NT2/D1 (cell line): ENCODE results near the gene CPZ.

Experiments used
- DNase-seq: peaks from one replicate; pipeline ENCODE4 v3.0.0-alpha.2; 2011; ENCODE audit warnings: low read depth, low spot score
- H3K27me3 ChIP-seq: 2 replicates; pipeline ENCODE4 v1.6.0; 2011; ENCODE audit warnings: mild to moderate bottlenecking; ENCODE audit not compliant: insufficient read length, insufficient read depth
- H3K36me3 ChIP-seq: 2 replicates; pipeline ENCODE4 v1.6.1; 2011; ENCODE audit warnings: mild to moderate bottlenecking, low read length, mixed read lengths; ENCODE audit not compliant: insufficient read depth, insufficient read length
- H3K4me1 ChIP-seq: 2 replicates; pipeline ENCODE4 v1.5.1; 2011; ENCODE audit not compliant: insufficient read depth, insufficient read length
- H3K4me3 ChIP-seq: 2 replicates; pipeline ENCODE4 v1.5.1; 2011; ENCODE audit warnings: low read depth; ENCODE audit not compliant: insufficient read length
- H3K9ac ChIP-seq: 2 replicates; pipeline ENCODE4 v1.6.0; 2011; ENCODE audit warnings: low read depth; ENCODE audit not compliant: insufficient read length
- H3K9me3 ChIP-seq: 2 replicates; pipeline ENCODE4 v1.5.1; 2011; ENCODE audit warnings: mild to moderate bottlenecking, low read length; ENCODE audit not compliant: insufficient read depth
- SUZ12 ChIP-seq: IDR thresholded peaks from 2 replicates; pipeline ENCODE4 v1.6.1; 2011; ENCODE audit not compliant: insufficient read length, insufficient read depth; ENCODE audit errors: extremely low read depth
- YY1 ChIP-seq: IDR thresholded peaks from 2 replicates; pipeline ENCODE4 v1.6.1; 2011; ENCODE audit not compliant: insufficient read length, insufficient read depth
- ZNF274 ChIP-seq: IDR thresholded peaks from 2 replicates; pipeline ENCODE4 v1.6.1; 2011; ENCODE audit warnings: mild to moderate bottlenecking, low read depth, low read length

The CPZ gene

DNA sequence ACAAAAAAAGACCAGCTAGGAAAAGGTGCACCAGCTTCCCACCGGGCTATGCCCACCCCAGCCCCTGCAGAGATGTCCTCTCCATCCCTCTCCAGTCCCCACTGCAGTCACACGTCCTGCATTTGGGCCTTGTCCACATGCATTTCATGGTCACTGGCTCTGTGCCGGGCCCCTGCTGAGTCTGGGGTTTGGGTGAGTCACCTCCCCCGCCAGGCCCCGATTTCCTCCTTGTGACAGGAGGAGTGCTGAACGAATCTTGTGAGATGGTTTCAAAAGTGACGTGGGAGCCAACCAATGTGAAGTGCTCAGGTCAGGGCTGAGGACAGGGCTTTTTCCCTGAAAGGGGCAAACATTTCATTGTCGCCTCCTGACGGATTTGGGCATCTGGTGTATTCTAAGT, 7.1 kb downstream of the CPZ start:
- no peak for DNase-seq
- TF ChIP-seq ZNF274: no peak
- TF ChIP-seq SUZ12: no peak
- no peak for TF ChIP-seq YY1
- Histone ChIP-seq H3K4me3 (no peak overlapping the region), H3K27me3 (no peaks in the 10 kb centered on the region), H3K9me3 (no peaks in the 10 kb centered on the region), H3K9ac (no peak overlapping the region), H3K4me1 (peaks cover 20% of the 10 kb centered on the region), H3K36me3 (peaks cover 90% of the 10 kb centered on the region)

DNA sequence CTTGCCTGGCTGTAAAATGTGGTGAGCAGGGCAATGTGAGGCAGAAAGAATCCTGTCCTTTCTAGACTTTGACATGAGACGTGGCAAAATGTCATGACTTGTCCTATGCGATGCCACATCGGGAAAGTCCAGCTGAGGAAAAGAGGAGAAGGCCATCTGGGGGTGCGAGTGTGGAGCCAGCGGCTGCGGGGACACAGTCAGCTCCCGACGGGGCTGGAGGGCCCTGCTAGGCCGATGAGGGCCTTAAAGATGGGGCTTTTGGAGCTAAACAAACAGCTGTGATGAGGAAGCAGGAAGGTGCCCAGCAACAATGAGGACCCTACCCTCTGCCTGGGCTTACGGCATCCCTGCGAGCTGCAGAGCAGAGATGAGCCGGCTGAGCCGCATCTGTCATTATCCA, 7.7 kb downstream of the CPZ start:
- Histone ChIP-seq H3K4me3 (no peak overlapping the region), H3K9me3 (no peaks in the 10 kb centered on the region), H3K27me3 (no peaks in the 10 kb centered on the region), H3K9ac (no peak overlapping the region), H3K4me1 (peaks cover 19% of the 10 kb centered on the region), H3K36me3 (peaks cover 92% of the 10 kb centered on the region)
- TF ChIP-seq ZNF274 (no peak), YY1 (no peak), SUZ12 (no peak)
- no peak for DNase-seq

DNA sequence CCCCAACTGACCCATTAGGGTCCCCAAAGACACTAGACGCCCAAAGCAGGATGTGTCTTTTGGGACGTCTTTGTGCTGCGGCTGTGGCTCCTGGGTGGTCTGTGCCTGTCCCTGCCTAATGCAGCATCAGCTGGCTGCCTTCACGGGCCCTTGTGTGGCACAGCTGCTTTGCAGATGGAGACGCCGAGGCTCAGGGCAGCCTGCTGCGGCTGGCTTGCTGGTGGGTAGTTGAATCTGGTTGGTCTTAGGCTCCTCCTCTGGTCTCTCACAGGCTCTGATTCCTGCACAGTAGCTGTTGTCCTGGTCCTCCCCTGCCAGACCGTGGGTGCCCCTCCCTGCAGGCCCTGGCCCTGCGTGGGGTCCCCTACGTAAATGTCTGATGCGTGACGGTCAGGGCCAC, 8.1 kb downstream of the CPZ start:
- TF ChIP-seq YY1: no peak
- no peak for TF ChIP-seq SUZ12
- no peak for TF ChIP-seq ZNF274
- Histone ChIP-seq H3K9ac (no peak overlapping the region), H3K4me3 (no peak overlapping the region), H3K4me1 (peaks cover 15% of the 10 kb centered on the region), H3K27me3 (no peaks in the 10 kb centered on the region), H3K36me3 (peaks cover 92% of the 10 kb centered on the region), H3K9me3 (no peaks in the 10 kb centered on the region)
- DNase-seq: no peak

DNA sequence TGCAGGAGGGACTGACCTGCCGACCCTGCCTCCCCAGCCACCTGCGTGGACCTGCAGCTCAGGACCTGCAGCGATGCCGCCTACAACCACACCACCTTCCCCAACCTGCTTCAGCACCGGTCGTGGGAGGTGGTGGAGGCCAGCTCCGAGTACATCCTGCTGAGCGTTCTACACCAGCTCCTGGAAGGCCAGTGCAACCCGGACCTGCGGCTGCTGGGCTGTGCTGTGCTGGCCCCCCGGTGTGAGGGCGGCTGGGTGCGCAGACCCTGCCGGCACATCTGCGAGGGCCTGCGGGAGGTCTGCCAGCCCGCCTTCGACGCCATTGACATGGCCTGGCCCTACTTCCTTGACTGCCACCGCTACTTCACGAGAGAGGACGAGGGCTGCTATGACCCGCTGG, 8.5 kb downstream of the CPZ start:
- DNase-seq: no peak
- no peak for TF ChIP-seq ZNF274
- no peak for TF ChIP-seq YY1
- TF ChIP-seq SUZ12: no peak
- Histone ChIP-seq H3K4me3 (no peak overlapping the region), H3K36me3 (peaks cover 95% of the 10 kb centered on the region), H3K9me3 (no peaks in the 10 kb centered on the region), H3K4me1 (peaks cover 13% of the 10 kb centered on the region), H3K9ac (no peak overlapping the region), H3K27me3 (no peaks in the 10 kb centered on the region)

DNA sequence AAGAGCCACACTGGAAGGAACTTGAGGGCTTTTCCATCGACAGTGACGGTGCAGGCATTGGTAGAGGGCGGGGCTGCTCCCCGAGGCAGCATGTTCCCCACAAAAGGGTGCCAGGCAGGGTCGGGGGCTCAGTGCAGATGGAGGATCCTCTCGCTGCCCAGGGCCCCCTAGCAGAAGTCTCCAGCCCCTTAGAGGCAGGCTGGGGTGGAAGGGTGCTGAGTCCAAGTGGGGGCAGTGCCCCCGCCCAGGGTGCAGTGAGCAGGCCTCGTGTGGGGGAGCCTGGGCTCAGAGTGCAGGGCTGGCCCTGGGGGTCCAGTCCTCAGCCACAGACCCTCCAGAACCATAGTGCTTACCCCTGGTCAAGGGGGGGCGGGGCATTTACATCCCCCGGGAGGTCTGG, 9.0 kb downstream of the CPZ start:
- no peak for DNase-seq
- peaks cover 95% of the 10 kb centered on the region for H3K36me3 ChIP-seq
- H3K27me3 ChIP-seq: no peaks in the 10 kb centered on the region
- no peak overlapping the region for H3K9ac ChIP-seq
- peaks cover 13% of the 10 kb centered on the region for H3K4me1 ChIP-seq
- no peak overlapping the region for H3K4me3 ChIP-seq
- no peaks in the 10 kb centered on the region for H3K9me3 ChIP-seq
- TF ChIP-seq SUZ12: no peak
- TF ChIP-seq ZNF274: no peak
- TF ChIP-seq YY1: no peak

DNA sequence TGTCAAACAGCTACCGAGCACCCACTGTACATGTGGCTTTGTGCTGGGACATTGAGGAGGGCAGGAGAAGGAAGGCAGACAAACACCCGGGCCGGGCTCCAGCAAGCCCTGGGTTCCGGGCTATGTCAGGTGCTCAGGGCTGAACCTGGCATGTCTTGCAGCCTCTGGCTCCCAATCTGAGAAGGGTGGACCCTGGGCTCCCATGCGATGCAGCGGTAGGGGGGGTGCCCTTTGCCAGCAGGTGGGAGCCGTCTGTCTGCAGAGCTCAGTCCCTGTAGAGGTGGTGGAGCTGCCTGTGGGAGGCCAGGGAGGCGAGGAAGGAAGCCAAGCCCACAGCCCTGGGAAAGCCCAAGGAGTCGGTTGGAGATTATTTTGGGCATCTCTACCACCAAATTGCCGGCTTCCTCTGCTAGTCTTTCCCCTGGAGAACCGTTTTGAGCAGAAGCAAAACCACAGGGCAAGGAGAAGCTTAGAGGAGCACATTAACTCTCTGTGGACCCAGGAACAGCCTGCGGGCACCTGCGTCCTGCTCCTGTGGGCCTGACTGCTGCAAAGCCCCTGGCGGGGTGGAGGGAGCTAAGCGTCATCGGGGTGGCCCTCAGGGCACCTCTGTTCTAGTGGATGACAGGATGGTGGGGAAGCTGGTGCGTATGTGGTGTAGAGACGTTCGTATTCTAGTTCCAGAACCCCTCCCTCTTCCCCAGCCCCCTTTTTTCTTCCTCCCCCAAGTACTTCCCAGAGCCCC, 10.3 kb downstream of the CPZ start:
- TF ChIP-seq SUZ12: no peak
- TF ChIP-seq ZNF274: no peak
- no peak for TF ChIP-seq YY1
- no peak for DNase-seq
- Histone ChIP-seq H3K4me1 (peaks cover 18% of the 10 kb centered on the region), H3K27me3 (no peaks in the 10 kb centered on the region), H3K36me3 (peaks cover 92% of the 10 kb centered on the region), H3K9me3 (no peaks in the 10 kb centered on the region), H3K4me3 (no peak overlapping the region), H3K9ac (no peak overlapping the region)

DNA sequence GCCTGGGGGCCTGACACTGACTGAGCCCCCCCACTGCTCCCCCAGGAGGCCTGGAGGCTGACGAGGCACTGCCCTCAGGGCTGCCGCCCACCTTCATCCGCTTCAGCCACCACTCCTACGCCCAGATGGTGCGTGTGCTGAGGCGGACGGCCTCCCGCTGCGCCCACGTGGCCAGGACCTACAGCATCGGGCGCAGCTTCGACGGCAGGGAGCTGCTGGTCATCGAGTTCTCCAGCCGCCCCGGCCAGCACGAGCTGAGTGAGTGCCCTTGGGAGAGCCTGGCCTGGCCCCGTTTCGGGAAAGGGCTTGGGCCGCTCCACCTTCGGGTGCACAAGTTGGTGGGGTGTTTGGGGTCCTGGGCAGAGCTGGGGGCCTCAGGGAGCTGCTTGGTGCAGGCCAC, 11.4 kb downstream of the CPZ start:
- no peak overlapping the region for H3K9ac ChIP-seq
- no peak overlapping the region for H3K4me3 ChIP-seq
- peaks cover 91% of the 10 kb centered on the region for H3K36me3 ChIP-seq
- H3K4me1 ChIP-seq: peaks cover 13% of the 10 kb centered on the region
- no peak for DNase-seq
- no peaks in the 10 kb centered on the region for H3K9me3 ChIP-seq
- TF ChIP-seq YY1 (no peak), SUZ12 (no peak), ZNF274 (no peak)
- H3K27me3 ChIP-seq: no peaks in the 10 kb centered on the region

DNA sequence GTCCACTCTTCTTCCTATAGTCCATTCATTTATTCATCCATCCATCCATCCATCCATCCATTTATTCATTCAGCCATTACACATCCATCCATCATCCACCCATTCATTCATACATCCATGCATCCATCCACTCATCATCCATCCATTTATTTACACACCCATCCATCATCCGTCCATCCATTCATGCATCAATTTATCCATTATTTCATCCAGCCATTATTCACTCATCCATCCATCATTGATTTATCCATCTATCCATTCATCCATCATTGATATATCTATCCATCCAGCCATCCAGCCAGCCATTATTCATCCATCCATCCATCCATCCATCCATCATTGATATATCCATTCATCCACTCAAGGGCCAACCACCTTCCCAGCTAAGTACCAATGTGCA, 12.7 kb downstream of the CPZ start:
- Histone ChIP-seq H3K9ac (no peak overlapping the region), H3K36me3 (peaks cover 91% of the 10 kb centered on the region), H3K27me3 (no peaks in the 10 kb centered on the region)

More for the DNA sequence above, 12.7 kb downstream of the CPZ start:
- no peak for DNase-seq
- Histone ChIP-seq H3K4me1 (peaks cover 7% of the 10 kb centered on the region), H3K4me3 (no peak overlapping the region), H3K9me3 (no peaks in the 10 kb centered on the region)
- TF ChIP-seq ZNF274: no peak
- no peak for TF ChIP-seq SUZ12
- no peak for TF ChIP-seq YY1
